ENCODE data around the gene SLC25A19.

The SLC25A19 gene

DNA sequence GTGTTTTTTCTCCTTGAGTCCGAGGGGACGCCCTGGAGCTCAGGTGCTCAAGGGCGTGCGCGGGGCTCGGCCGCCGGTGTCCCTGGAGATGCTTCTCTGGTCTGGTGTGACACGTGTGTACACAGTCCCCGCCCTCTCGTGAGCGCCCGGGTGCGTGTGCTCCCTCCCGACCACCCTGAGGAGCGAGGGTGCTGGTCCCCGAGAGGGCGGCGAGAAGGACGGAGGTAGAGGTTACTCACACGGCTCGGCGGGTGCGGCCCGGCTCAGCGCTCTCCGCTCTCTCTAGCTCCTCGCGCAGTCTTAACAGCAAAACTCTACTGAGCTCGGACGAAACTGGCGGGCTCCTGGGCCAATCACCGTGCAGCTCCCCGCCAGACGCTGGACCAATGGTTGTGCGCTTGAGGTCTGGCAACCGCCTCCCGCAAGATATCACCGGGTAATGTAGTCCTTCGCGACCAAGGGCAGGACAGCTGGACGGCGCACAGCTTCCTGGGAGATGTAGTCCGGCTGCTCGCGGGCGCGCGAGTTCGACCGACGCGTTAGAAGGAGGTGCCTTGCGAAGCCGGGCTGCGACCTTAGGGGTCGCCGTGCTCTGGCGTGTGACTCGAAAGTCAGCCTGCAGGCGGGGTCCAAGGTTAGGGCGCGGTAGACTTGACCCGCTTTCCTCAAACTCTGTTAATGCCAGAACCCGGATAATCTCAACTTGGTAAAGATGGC, at the start of gene SLC25A19:
SLC25A19 (minus strand) TSS at position 319 of the 717 bp plus-strand sequence. CDS start 2,669 bp downstream, outside the sequence.
- no peaks in the 10 kb centered on the region for H3K9me3 ChIP-seq
- H3K27me3 ChIP-seq = no peaks in the 10 kb centered on the region
- TF ChIP-seq, protein P1, sequence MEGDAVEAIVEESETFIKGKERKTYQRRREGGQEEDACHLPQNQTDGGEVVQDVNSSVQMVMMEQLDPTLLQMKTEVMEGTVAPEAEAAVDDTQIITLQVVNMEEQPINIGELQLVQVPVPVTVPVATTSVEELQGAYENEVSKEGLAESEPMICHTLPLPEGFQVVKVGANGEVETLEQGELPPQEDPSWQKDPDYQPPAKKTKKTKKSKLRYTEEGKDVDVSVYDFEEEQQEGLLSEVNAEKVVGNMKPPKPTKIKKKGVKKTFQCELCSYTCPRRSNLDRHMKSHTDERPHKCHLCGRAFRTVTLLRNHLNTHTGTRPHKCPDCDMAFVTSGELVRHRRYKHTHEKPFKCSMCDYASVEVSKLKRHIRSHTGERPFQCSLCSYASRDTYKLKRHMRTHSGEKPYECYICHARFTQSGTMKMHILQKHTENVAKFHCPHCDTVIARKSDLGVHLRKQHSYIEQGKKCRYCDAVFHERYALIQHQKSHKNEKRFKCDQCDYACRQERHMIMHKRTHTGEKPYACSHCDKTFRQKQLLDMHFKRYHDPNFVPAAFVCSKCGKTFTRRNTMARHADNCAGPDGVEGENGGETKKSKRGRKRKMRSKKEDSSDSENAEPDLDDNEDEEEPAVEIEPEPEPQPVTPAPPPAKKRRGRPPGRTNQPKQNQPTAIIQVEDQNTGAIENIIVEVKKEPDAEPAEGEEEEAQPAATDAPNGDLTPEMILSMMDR (IDR thresholded peaks at IDR 0.05) = no peak
- peaks cover 5% of the 10 kb centered on the region for H3K36me3 ChIP-seq
- peak within 1 kb of the TSS; percentile 79 to 98 for H3K4me3 ChIP-seq (ENCODE audit: low read depth in 1 of 2, low read length in 1 of 2)
- peak within 1 kb of the TSS; percentile 95 for H3K27ac ChIP-seq
- H3K4me1 ChIP-seq (ENCODE audit: control insufficient read depth in 1 of 2, insufficient read depth in 1 of 2, low read depth in 1 of 2, low read length in 1 of 2) = peaks cover 19 to 30% of the 10 kb centered on the region in 2 experiments

DNA sequence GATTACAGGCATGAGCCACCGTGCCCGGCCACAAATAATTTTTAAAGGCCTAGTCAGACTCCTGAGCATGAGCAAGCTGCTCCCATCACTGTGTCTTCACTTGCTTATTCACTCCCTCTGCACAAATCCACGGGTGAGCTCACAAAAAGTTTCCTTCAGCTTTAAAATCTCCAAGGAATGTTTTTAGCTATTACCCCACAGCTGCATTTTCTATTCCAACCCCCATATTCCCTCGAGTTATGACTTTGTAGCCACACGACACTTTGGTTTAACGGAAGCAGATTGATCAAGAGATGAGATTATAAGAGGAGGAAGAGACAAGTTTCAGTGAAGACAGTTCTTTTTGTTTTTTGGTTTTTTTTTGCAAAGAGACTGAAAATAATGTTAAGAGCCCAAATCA, 49.1 kb upstream of the SLC25A19 start:
- peak overlapping the region; percentile 78 for H3K27ac ChIP-seq
- peaks cover 6% of the 10 kb centered on the region for H3K36me3 ChIP-seq
- no peaks in the 10 kb centered on the region for H3K9me3 ChIP-seq
- TF ChIP-seq, protein P1 (IDR thresholded peaks at IDR 0.05) = no peak
- H3K4me1 ChIP-seq (ENCODE audit: control insufficient read depth in 1 of 2, insufficient read depth in 1 of 2, low read depth in 1 of 2, low read length in 1 of 2) = peaks cover 45 to 64% of the 10 kb centered on the region in 2 experiments
- H3K4me3 ChIP-seq (ENCODE audit: low read depth in 1 of 2, low read length in 1 of 2) = no peak overlapping the region
- no peaks in the 10 kb centered on the region for H3K27me3 ChIP-seq

DNA sequence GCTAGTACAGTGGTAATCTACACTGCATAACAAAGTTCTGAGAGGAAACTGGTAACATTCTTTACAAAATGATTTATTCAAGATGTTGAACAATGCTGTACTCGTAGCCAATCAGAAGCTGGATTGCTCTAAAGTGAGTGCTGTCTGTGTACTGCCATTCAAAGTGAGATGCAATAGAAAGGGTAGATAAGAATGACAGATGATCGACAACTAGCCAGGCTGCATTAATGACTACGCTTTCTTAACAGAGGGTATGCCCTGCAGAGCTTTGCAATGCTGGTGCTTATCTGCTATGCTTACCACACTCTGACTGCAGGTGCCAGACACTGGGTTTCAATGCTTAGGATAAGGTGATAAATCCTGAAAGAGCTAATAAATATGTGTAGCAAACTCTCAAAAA, 46.1 kb upstream of the SLC25A19 start:
- TF ChIP-seq, protein P1 (IDR thresholded peaks at IDR 0.05) = no peak
- H3K4me3 ChIP-seq (ENCODE audit: low read depth in 1 of 2, low read length in 1 of 2) = no peak overlapping the region
- peak overlapping the region; percentile 8 for H3K27ac ChIP-seq
- H3K36me3 ChIP-seq = peaks cover 18% of the 10 kb centered on the region
- H3K4me1 ChIP-seq (ENCODE audit: control insufficient read depth in 1 of 2, insufficient read depth in 1 of 2, low read depth in 1 of 2, low read length in 1 of 2) = peaks cover 28 to 35% of the 10 kb centered on the region in 2 experiments
- no peaks in the 10 kb centered on the region for H3K27me3 ChIP-seq
- H3K9me3 ChIP-seq = no peaks in the 10 kb centered on the region

DNA sequence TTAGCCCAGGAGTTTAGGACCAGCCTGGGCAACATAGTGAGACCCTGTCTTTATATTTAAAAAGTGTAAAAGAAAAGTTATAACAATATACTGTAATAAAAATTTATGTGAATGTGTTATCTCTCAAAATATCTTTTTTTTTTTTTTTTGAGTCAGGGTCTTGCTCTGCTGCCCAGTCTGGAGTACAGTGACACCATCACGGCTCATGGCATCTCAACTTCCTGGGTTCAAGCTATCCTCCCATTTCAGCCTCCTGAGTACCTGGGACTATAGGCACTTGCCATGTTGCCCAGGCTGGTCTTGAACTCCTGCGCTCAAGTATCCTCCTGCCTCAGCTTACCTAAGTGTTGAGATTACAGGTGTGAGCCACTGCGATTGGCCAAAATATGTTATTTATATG, 45.5 kb upstream of the SLC25A19 start:
- no peaks in the 10 kb centered on the region for H3K9me3 ChIP-seq
- no peak overlapping the region for H3K4me3 ChIP-seq (ENCODE audit: low read depth in 1 of 2, low read length in 1 of 2)
- peak overlapping the region; percentile 8 for H3K27ac ChIP-seq
- no peaks in the 10 kb centered on the region for H3K27me3 ChIP-seq
- H3K36me3 ChIP-seq = peaks cover 24% of the 10 kb centered on the region
- H3K4me1 ChIP-seq (ENCODE audit: control insufficient read depth in 1 of 2, insufficient read depth in 1 of 2, low read depth in 1 of 2, low read length in 1 of 2) = peaks cover 22 to 29% of the 10 kb centered on the region in 2 experiments
- TF ChIP-seq, protein P1 (IDR thresholded peaks at IDR 0.05) = no peak

DNA sequence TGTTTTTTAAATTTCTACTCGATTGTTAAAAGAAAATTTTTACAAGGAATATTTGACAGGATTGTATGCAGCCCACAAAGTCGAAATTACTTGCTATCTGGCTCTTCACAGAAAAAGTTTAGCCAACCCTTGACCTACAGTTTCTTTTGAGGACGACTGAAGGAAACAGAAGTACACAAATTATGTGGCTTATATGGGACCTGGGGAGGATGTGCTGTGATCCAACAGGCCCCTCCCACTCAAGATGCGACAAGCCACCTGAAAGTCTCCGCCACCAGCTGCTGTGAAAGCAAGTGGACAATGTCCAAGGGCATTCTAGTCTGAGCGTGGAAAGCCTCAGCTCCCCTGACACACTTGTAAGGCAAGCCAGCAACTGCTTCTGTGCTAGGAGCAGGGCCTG, 42.4 kb upstream of the SLC25A19 start:
- Histone ChIP-seq H3K36me3 (peaks cover 33% of the 10 kb centered on the region), H3K4me3 (ENCODE audit: low read depth in 1 of 2, low read length in 1 of 2) (no peak overlapping the region), H3K27me3 (no peaks in the 10 kb centered on the region), H3K4me1 (ENCODE audit: control insufficient read depth in 1 of 2, insufficient read depth in 1 of 2, low read depth in 1 of 2, low read length in 1 of 2) (peaks cover 10 to 22% of the 10 kb centered on the region in 2 experiments), H3K27ac (peak overlapping the region; percentile 47), H3K9me3 (no peaks in the 10 kb centered on the region)
- TF ChIP-seq, protein P1 (IDR thresholded peaks at IDR 0.05) = no peak

Measured in neutrophil (primary cell).